Upper lobe of right lung (tissue), 1 donor: ENCODE measurements around the gene TYRP1. TPM values are rescaled to one million over a fixed set of nuclear protein-coding genes. Genes with fewer than 3 reads are reported as not detected.
A peak's percentile ranks its signal among the peaks of the same experiment; 100 is the strongest.

ENCODE experiments used
- ATAC-seq: fragments of 200-7000 bp; cut with Tn5 transposase; one replicate; pipeline ENCODE4 v1.9.1; 2020; ENCODE audit warnings: mild to moderate bottlenecking, moderate library complexity
- DNase-seq: peaks from one replicate; pipeline ENCODE4 v3.0.0-alpha.2; 2020
- H3K27ac ChIP-seq: fragments of 200-600 bp; one replicate; pipeline ENCODE4 v1.8.0; 2022
- H3K27me3 ChIP-seq: fragments of 200-600 bp; one replicate; pipeline ENCODE4 v1.8.0; 2022; ENCODE audit warnings: mild to moderate bottlenecking
- H3K36me3 ChIP-seq: fragments of 200-600 bp; one replicate; pipeline ENCODE4 v1.8.0; 2022
- H3K4me1 ChIP-seq: fragments of 200-600 bp; one replicate; pipeline ENCODE4 v1.8.0; 2022
- H3K4me3 ChIP-seq: fragments of 200-600 bp; one replicate; pipeline ENCODE4 v1.8.0; 2022; ENCODE audit warnings: mild to moderate bottlenecking
- H3K9me3 ChIP-seq: fragments of 200-600 bp; one replicate; pipeline ENCODE4 v1.8.0; 2022
- intact Hi-C: fragments of 100-400 bp; cut with DNase I; formaldehyde crosslinking; loops from one replicate; pipeline ENCODE4 v1.11.0; 2022
- total RNA-seq: library from RNA; stranded (reverse); fragmentation: NEBNext Ultra II Directional; extraction: Animal tissue kit (Norgen Biotek cat#: 25700); gene quantifications from one replicate; pipeline ENCODE4 v1.2.1, GENCODE V29; 2021
- TF ChIP-seq, protein P1 (sequence below): fragments of 200-600 bp; IDR thresholded peaks from one replicate; pipeline ENCODE4 v1.8.0; 2022; ENCODE audit warnings: antibody characterized with exemption
- donor health status: DM: no; HTN: yes; CAD: no; lungs with severe emphysema.

The TYRP1 gene
- total RNA-seq, 1 donor from 2014 or later, result 7.1 TPM

DNA sequence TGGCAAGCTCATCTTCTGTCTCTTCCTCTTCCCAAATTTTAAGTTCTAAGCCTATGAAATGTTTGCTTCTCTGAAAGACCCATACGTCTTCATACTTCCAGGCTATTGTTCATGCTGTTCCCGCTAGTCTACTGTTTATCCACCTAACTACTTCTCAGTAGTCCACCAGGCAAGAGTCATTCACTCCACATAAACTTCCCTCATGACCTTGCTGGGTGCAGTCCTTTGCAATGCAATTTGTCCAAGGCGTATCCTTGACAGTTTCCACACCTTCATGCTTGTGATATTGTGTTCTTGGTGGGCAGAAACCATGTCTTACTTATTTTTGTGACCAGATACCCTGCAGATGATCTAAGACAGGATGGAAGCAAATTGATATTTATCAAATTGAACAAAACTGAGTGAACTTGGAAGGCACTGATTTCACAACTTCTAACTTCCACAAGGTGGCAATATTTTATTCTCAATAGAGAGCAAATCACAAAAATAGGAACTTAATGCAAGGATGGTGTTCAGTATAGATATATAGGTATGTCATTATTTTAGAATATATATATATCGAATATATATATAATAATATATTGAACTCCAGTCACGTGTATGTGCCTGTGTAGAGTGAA lies 30.3 kb downstream of the TYRP1 start:
- H3K9me3 ChIP-seq, result no peaks in the 10 kb centered on the region
- H3K4me3 ChIP-seq, result no peak overlapping the region
- H3K27ac ChIP-seq, result no peak overlapping the region
- H3K27me3 ChIP-seq, result no peaks in the 10 kb centered on the region
- DNase-seq (no peak), ATAC-seq (no peak)
- no peaks in the 10 kb centered on the region for H3K4me1 ChIP-seq
- intact Hi-C loops, result no loop called here
- H3K36me3 ChIP-seq, result no peaks in the 10 kb centered on the region
- TF ChIP-seq, protein P1, sequence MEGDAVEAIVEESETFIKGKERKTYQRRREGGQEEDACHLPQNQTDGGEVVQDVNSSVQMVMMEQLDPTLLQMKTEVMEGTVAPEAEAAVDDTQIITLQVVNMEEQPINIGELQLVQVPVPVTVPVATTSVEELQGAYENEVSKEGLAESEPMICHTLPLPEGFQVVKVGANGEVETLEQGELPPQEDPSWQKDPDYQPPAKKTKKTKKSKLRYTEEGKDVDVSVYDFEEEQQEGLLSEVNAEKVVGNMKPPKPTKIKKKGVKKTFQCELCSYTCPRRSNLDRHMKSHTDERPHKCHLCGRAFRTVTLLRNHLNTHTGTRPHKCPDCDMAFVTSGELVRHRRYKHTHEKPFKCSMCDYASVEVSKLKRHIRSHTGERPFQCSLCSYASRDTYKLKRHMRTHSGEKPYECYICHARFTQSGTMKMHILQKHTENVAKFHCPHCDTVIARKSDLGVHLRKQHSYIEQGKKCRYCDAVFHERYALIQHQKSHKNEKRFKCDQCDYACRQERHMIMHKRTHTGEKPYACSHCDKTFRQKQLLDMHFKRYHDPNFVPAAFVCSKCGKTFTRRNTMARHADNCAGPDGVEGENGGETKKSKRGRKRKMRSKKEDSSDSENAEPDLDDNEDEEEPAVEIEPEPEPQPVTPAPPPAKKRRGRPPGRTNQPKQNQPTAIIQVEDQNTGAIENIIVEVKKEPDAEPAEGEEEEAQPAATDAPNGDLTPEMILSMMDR, result peak; percentile 55

DNA sequence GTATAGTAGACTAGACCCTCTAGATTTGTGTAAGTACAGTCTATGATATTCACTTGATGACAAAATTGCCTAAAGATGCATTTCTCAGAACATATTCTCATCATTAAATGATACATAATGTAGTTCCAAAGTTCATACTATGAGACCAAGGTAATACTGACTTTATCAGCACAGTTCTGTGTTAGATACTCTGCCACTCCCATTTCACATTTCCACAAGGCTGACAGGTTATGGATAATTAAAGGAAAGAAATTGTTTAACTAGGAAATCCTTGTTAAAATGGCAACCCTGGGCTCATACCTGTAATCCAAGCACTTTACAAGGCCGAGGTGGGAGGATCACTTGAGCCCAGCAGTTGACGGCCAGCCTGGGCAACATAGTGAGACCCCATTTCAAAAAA lies 33.6 kb downstream of the TYRP1 start:
- intact Hi-C loops, result no loop called here
- DNase-seq, result no peak
- Histone ChIP-seq H3K27ac (no peak overlapping the region), H3K27me3 (no peaks in the 10 kb centered on the region), H3K36me3 (no peaks in the 10 kb centered on the region), H3K9me3 (no peaks in the 10 kb centered on the region), H3K4me3 (no peak overlapping the region), H3K4me1 (no peaks in the 10 kb centered on the region)
- TF ChIP-seq, protein P1, result no peak
- no peak for ATAC-seq

DNA sequence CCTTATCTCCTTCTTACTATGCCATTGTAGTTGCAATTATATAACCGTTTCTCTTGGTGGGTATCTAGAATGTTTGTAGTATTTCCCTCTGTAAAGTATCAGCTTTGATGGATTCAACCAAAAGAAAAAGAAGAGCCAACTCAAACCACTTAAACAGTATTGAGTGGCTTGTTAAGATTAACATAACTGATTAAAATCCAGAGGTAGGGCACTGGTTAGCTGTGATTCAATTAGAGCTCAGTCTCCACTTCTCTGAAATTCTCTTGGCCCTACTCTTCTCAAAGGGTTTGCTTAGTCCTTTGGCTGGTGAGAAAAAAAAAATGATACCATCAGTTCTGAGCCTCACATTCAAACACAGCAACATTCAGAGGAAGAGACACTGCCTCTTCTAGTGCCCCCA lies 37.0 kb downstream of the TYRP1 start:
- ATAC-seq (no peak), DNase-seq (no peak)
- H3K27me3 ChIP-seq, result no peaks in the 10 kb centered on the region
- intact Hi-C loops, result no loop called here
- no peaks in the 10 kb centered on the region for H3K9me3 ChIP-seq
- H3K4me1 ChIP-seq, result no peaks in the 10 kb centered on the region
- no peak overlapping the region for H3K27ac ChIP-seq
- no peak overlapping the region for H3K4me3 ChIP-seq
- TF ChIP-seq, protein P1, result no peak
- no peaks in the 10 kb centered on the region for H3K36me3 ChIP-seq

DNA sequence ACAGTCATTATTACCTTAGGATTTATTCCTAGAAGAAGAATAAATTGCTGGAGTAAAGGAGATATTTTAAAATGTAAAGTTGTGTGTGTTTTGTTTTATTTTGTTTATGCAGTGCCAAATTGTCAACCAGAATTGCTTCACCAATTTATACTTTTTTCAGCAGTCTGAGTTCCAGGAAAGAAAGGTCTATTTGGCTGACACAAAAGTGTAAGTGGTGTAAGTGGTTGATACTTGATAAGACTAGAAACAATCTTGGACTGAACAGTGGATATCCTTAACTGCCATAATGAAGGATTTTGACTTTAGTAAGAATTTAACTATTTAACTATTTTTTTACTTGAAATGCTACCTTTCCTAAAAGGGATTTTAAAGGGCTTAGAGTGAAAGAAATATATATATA lies 37.7 kb downstream of the TYRP1 start:
- Histone ChIP-seq H3K27ac (no peak overlapping the region), H3K9me3 (no peaks in the 10 kb centered on the region), H3K36me3 (no peaks in the 10 kb centered on the region), H3K4me1 (no peaks in the 10 kb centered on the region), H3K27me3 (no peaks in the 10 kb centered on the region), H3K4me3 (no peak overlapping the region)
- TF ChIP-seq, protein P1, result no peak
- intact Hi-C loops, result no loop called here
- DNase-seq (no peak), ATAC-seq (no peak)

DNA sequence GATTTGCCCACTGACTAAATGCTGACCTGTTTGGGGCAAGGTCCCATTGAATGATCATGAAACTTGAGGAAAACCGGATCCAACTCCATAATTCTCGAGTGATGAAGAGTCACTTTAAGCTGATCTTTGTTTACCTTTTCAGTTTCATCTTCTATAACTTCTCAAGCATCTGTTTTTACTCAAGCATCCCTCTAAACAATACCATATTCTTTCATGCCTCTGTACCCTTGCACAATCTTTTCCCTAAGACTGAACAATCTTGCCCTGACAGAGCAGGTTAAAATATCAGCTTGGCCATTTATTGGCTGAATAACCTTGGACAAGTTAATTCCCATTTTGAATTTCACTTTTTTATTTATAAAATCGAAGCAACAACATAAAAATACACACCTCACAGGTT lies 39.8 kb downstream of the TYRP1 start:
- H3K4me3 ChIP-seq, result no peak overlapping the region
- H3K36me3 ChIP-seq, result no peaks in the 10 kb centered on the region
- no peaks in the 10 kb centered on the region for H3K4me1 ChIP-seq
- no peaks in the 10 kb centered on the region for H3K9me3 ChIP-seq
- DNase-seq, result no peak
- H3K27ac ChIP-seq, result no peak overlapping the region
- no peaks in the 10 kb centered on the region for H3K27me3 ChIP-seq
- intact Hi-C loops, result no loop called here
- ATAC-seq, result no peak
- TF ChIP-seq, protein P1, result no peak

DNA sequence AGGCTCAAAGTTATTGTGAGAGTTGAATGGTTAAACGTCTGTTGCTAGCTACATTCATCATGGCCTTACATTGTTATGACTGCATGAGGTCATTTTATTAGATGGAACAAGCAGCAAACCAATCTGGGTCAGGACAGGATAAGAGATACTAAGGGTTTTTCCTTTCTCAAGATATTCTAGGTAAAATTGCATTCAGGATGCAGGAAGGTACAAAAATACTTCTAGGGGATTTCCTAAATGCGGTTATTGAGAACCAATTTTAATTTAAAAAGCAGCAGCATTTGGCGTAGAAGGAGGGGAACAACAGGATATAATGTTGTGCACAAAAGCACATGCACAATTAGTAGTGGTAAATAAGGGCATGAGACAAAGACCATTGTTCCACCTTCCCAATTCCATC lies 42.5 kb downstream of the TYRP1 start:
- no peaks in the 10 kb centered on the region for H3K36me3 ChIP-seq
- H3K9me3 ChIP-seq, result no peaks in the 10 kb centered on the region
- TF ChIP-seq, protein P1, result no peak
- no peaks in the 10 kb centered on the region for H3K27me3 ChIP-seq
- H3K4me1 ChIP-seq, result no peaks in the 10 kb centered on the region
- ATAC-seq, result no peak
- DNase-seq, result no peak
- intact Hi-C loops, result no loop called here
- H3K4me3 ChIP-seq, result no peak overlapping the region
- H3K27ac ChIP-seq, result no peak overlapping the region
